OCI-LY7 (cell line): ENCODE data around the gene ETV3L. TPM values are rescaled to one million over a fixed set of nuclear protein-coding genes. Genes with fewer than 3 reads are reported as not detected.
A peak's percentile ranks its signal among the peaks of the same experiment; 100 is the strongest.

Experiments
- BruUV-seq: library from RNA; stranded (reverse); fragments of 400-500 nt; replicated peaks from 2 replicates; lab custom pipeline; 2021; lab: Mats Ljungman, UMichigan
- CTCF ChIA-PET: fragments of 300-600 bp; sonication (Branson Sonifier 250); formaldehyde crosslinking; loops from one replicate; lab custom pipeline; 2022; ENCODE audit warnings: antibody characterized with exemption; ENCODE audit not compliant: unreplicated experiment; lab: Charles Lee
- POLR2A ChIA-PET: fragments of 300-600 bp; sonication (Branson Sonifier 250); formaldehyde crosslinking; loops from one replicate; lab custom pipeline; 2022; ENCODE audit warnings: antibody characterized with exemption; lab: Charles Lee
- DNase-seq: peaks from one replicate; pipeline ENCODE4 v3.0.0-alpha.2; 2015; ENCODE audit warnings: low spot score
- H2AFZ ChIP-seq: fragments of 200-600 bp; sonication (generic), shearing (Covaris generic); 2 replicates; pipeline ENCODE4 v1.6.1; 2014; ENCODE audit warnings: mild to moderate bottlenecking, antibody characterized with exemption, low read length, moderate library complexity
- H3K27ac ChIP-seq: fragments of 200-600 bp; sonication (generic); 2 replicates; pipeline ENCODE4 v1.5.1; 2014; ENCODE audit warnings: mixed run types, low read depth, mild to moderate bottlenecking, moderate library complexity, low read length, inconsistent platforms; ENCODE audit not compliant: poor library complexity, severe bottlenecking
- H3K36me3 ChIP-seq: fragments of 200-600 bp; sonication (generic); 2 replicates; pipeline ENCODE4 v1.6.1; 2014; ENCODE audit warnings: mild to moderate bottlenecking, antibody characterized with exemption, low read length, moderate library complexity, mixed read lengths; ENCODE audit not compliant: insufficient read depth
- H3K4me1 ChIP-seq: fragments of 200-600 bp; sonication (generic); 2 replicates; pipeline ENCODE4 v1.5.1; 2014; ENCODE audit warnings: mild to moderate bottlenecking, low read length; ENCODE audit not compliant: insufficient read depth, poor library complexity, severe bottlenecking
- H3K4me2 ChIP-seq: fragments of 200-600 bp; sonication (generic); 2 replicates; pipeline ENCODE4 v1.6.1; 2014; ENCODE audit warnings: mild to moderate bottlenecking, low read length
- H3K4me3 ChIP-seq: fragments of 200-600 bp; sonication (generic); 2 replicates; pipeline ENCODE4 v1.5.1; 2014; ENCODE audit warnings: mild to moderate bottlenecking, low read depth, low read length; ENCODE audit not compliant: poor library complexity, severe bottlenecking
- H3K79me2 ChIP-seq: fragments of 200-600 bp; sonication (generic); 2 replicates; pipeline ENCODE4 v1.6.1; 2016; ENCODE audit warnings: low read depth, mild to moderate bottlenecking, low read length, moderate library complexity, mixed read lengths; ENCODE audit not compliant: insufficient read depth
- H3K9me2 ChIP-seq: fragments of 200-600 bp; sonication (generic); 2 replicates; pipeline ENCODE4 v1.6.1; 2016; ENCODE audit warnings: mild to moderate bottlenecking, low read length, mixed read lengths; ENCODE audit not compliant: insufficient read depth
- H3K9me3 ChIP-seq: fragments of 200-600 bp; sonication (generic); 2 replicates; pipeline ENCODE4 v1.6.1; 2014; ENCODE audit warnings: mild to moderate bottlenecking, mixed run types, low read length, mixed read lengths
- H4K20me1 ChIP-seq: fragments of 200-600 bp; sonication (generic); 2 replicates; pipeline ENCODE4 v1.6.1; 2014; ENCODE audit warnings: mild to moderate bottlenecking, antibody characterized with exemption, low read length, moderate library complexity, mixed read lengths; ENCODE audit not compliant: insufficient read depth
- EZH2phosphoT487 ChIP-seq: fragments of 200-600 bp; sonication (generic); IDR thresholded peaks from 2 replicates; pipeline ENCODE4 v1.6.1; 2018; ENCODE audit warnings: low read depth, borderline replicate concordance, mild to moderate bottlenecking, mixed run types, antibody characterized with exemption, low read length, moderate library complexity, mixed read lengths
- intact Hi-C: fragments of 100-400 bp; cut with micrococcal nuclease; formaldehyde crosslinking; loops from one replicate; pipeline ENCODE4 v1.10.0; 2022; ENCODE audit not compliant: unreplicated experiment
- total RNA-seq, 2 experiments: library from RNA; depleted of rRNA in 1 of 2; stranded (reverse); fragments of >200 nt in 1 of 2; shearing (Covaris generic) in 1 of 2; gene quantifications; 2 replicates each; pipeline ENCODE4 v1.2.3, GENCODE V29; 2014 to 2022
- TF ChIP-seq, protein P1 (sequence below): fragments of 200-600 bp; sonication (generic); conservative IDR thresholded peaks from 2 replicates; pipeline ENCODE4 v1.5.1; 2014; ENCODE audit warnings: mild to moderate bottlenecking, antibody characterized with exemption, low read length, moderate library complexity, mixed read lengths

Gene ETV3L
- total RNA-seq, 2 experiments from 2014 or later, result not detected

DNA sequence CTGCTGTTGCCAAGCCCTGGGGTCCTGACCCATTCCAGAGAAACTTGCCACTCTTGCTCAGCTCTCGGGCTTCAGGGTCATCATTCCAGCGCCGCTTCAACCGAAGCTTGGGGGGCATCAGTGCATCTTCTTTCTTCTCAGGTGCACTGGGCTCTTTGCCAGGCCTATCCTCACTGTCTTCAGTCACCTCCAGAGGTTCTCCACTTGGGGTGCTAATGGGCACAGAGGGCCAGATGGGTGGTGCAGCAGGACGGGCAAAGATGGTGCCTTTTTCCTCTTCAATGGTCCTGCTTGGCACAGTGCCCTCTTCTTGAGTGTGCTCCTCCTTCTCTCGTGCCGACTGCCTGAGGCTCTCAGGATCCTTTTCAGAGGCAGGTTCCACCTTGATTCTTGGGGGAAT, 25.2 kb upstream of the ETV3L start:
- H3K4me2 ChIP-seq, result no peak overlapping the region
- H4K20me1 ChIP-seq, result no peaks in the 10 kb centered on the region
- no peak overlapping the region for H3K27ac ChIP-seq
- intact Hi-C loops, result no loop called here
- H2AFZ ChIP-seq, result no peak overlapping the region
- DNase-seq, result no peak
- no peaks in the 10 kb centered on the region for H3K9me3 ChIP-seq
- no peak overlapping the region for H3K4me3 ChIP-seq
- no peaks in the 10 kb centered on the region for H3K79me2 ChIP-seq
- H3K36me3 ChIP-seq, result peaks cover 64% of the 10 kb centered on the region
- ChIA-PET POLR2A (no interaction called here), CTCF (no interaction called here)
- no peaks in the 10 kb centered on the region for H3K9me2 ChIP-seq
- BruUV-seq, result no TSS peak
- no peaks in the 10 kb centered on the region for H3K4me1 ChIP-seq
- no peak for TF ChIP-seq EZH2phosphoT487
- TF ChIP-seq, protein P1, sequence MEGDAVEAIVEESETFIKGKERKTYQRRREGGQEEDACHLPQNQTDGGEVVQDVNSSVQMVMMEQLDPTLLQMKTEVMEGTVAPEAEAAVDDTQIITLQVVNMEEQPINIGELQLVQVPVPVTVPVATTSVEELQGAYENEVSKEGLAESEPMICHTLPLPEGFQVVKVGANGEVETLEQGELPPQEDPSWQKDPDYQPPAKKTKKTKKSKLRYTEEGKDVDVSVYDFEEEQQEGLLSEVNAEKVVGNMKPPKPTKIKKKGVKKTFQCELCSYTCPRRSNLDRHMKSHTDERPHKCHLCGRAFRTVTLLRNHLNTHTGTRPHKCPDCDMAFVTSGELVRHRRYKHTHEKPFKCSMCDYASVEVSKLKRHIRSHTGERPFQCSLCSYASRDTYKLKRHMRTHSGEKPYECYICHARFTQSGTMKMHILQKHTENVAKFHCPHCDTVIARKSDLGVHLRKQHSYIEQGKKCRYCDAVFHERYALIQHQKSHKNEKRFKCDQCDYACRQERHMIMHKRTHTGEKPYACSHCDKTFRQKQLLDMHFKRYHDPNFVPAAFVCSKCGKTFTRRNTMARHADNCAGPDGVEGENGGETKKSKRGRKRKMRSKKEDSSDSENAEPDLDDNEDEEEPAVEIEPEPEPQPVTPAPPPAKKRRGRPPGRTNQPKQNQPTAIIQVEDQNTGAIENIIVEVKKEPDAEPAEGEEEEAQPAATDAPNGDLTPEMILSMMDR, result 0 out of 2 replicates have a peak, but pooled peaks have one; percentile 29

DNA sequence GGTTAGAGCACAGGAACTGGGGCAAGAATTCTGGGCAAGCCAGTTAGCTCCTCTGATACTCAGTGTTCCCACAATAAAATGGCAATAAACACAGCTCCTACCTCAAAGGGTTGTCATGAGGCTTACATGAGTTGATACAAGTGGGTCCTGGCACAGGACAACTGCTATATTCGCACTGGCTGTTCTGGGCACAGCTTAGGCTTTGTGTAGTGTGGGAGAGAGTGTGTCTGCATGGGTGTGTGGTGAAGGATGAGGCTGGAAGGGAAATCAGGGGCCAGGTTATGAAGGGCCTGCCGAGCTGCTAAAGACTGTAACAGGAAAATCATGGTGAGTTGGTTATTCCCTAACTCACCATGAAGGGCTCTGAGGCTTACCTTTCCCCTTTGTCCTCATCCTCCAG, 19.8 kb upstream of the ETV3L start:
- no peak overlapping the region for H3K27ac ChIP-seq
- no peaks in the 10 kb centered on the region for H3K9me3 ChIP-seq
- no peaks in the 10 kb centered on the region for H3K9me2 ChIP-seq
- H3K4me2 ChIP-seq, result no peak overlapping the region
- H3K36me3 ChIP-seq, result peaks cover 25% of the 10 kb centered on the region
- H2AFZ ChIP-seq, result no peak overlapping the region
- intact Hi-C loops, result no loop called here
- no peaks in the 10 kb centered on the region for H3K79me2 ChIP-seq
- peaks cover 15% of the 10 kb centered on the region for H3K4me1 ChIP-seq
- ChIA-PET CTCF (no interaction called here), POLR2A (no interaction called here)
- no peak for DNase-seq
- BruUV-seq, result no TSS peak
- TF ChIP-seq, protein P1, result no peak
- no peak for TF ChIP-seq EZH2phosphoT487
- no peaks in the 10 kb centered on the region for H4K20me1 ChIP-seq
- H3K4me3 ChIP-seq, result no peak overlapping the region

DNA sequence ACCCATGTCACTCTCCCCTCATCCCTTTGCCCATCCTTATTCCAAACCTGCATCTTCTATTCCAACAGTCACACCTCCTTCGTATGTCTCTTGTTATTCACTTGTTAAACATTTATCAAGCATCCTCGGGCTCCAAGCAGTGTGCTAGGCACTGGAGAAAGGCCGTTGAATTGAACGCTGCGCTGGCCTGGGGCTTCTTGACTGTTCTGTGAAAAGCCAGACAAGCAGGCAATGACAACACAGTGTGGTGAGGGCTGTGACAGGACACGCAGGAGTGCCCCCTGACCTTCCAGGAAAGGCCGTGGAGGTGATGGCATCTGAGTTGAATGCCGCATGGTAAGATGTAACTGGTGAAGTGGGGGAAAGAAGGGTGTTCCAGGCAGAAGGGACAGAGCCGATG, 19.4 kb upstream of the ETV3L start:
- POLR2A ChIA-PET, result no interaction called here
- intact Hi-C loops, result no loop called here

More for the DNA sequence above, 19.4 kb upstream of the ETV3L start:
- CTCF ChIA-PET, result no interaction called here
- TF ChIP-seq, protein P1, result no peak
- TF ChIP-seq EZH2phosphoT487, result no peak
- H3K4me2 ChIP-seq, result no peak overlapping the region
- BruUV-seq, result no TSS peak
- no peaks in the 10 kb centered on the region for H4K20me1 ChIP-seq
- peaks cover 15% of the 10 kb centered on the region for H3K4me1 ChIP-seq
- no peaks in the 10 kb centered on the region for H3K9me2 ChIP-seq
- H3K79me2 ChIP-seq, result no peaks in the 10 kb centered on the region
- no peak overlapping the region for H3K4me3 ChIP-seq
- H3K27ac ChIP-seq, result no peak overlapping the region
- no peak overlapping the region for H2AFZ ChIP-seq
- peaks cover 20% of the 10 kb centered on the region for H3K36me3 ChIP-seq
- DNase-seq, result no peak
- H3K9me3 ChIP-seq, result no peaks in the 10 kb centered on the region
